Skeletal muscle satellite cell (primary cell): ENCODE measurements around the gene CNTN4.

ENCODE experiments used
- H3K27me3 ChIP-seq: 2 replicates; pipeline ENCODE4 v1.7.0; 2013; ENCODE audit warnings: low read length; ENCODE audit not compliant: control insufficient read depth, insufficient read depth
- H3K36me3 ChIP-seq: 2 replicates; pipeline ENCODE4 v1.7.0; 2013; ENCODE audit warnings: mild to moderate bottlenecking, control low read depth, low read length; ENCODE audit not compliant: insufficient read depth
- H3K4me1 ChIP-seq: 2 replicates; pipeline ENCODE4 v1.7.0; 2013; ENCODE audit warnings: low read length; ENCODE audit not compliant: control insufficient read depth, insufficient read depth
- H3K4me2 ChIP-seq: 2 replicates; pipeline ENCODE4 v1.7.0; 2013; ENCODE audit warnings: mild to moderate bottlenecking, low read length
- H3K4me3 ChIP-seq: 2 replicates; pipeline ENCODE4 v1.7.0; 2013; ENCODE audit warnings: low read length
- H3K9ac ChIP-seq: 2 replicates; pipeline ENCODE4 v1.7.0; 2013; ENCODE audit warnings: mild to moderate bottlenecking, low read depth, low read length, moderate library complexity
- H3K9me3 ChIP-seq: replicated peaks from 2 replicates; pipeline ENCODE4 v1.7.0; 2013; ENCODE audit warnings: mild to moderate bottlenecking, control low read depth, low read length

Gene CNTN4

GRCh38 chr3:2657971-2658370 lies 559.3 kb downstream of the CNTN4 start:
- no peaks in the 10 kb centered on the region for H3K27me3 ChIP-seq
- no peaks in the 10 kb centered on the region for H3K9me3 ChIP-seq
- no peaks in the 10 kb centered on the region for H3K36me3 ChIP-seq
- H3K4me3 ChIP-seq: no peak overlapping the region
- no peak overlapping the region for H3K9ac ChIP-seq
- no peaks in the 10 kb centered on the region for H3K4me1 ChIP-seq
- H3K4me2 ChIP-seq: no peak overlapping the region

GRCh38 chr3:2659896-2660295 lies 561.2 kb downstream of the CNTN4 start:
- Histone ChIP-seq H3K4me1 (no peaks in the 10 kb centered on the region), H3K36me3 (no peaks in the 10 kb centered on the region), H3K27me3 (no peaks in the 10 kb centered on the region), H3K4me3 (no peak overlapping the region), H3K9ac (no peak overlapping the region), H3K9me3 (no peaks in the 10 kb centered on the region), H3K4me2 (no peak overlapping the region)

- no peaks in the 10 kb centered on the region for H3K27me3 ChIP-seq
- H3K36me3 ChIP-seq: no peaks in the 10 kb centered on the region
- no peaks in the 10 kb centered on the region for H3K4me1 ChIP-seq
- H3K9ac ChIP-seq: no peak overlapping the region
- no peaks in the 10 kb centered on the region for H3K9me3 ChIP-seq
- H3K4me2 ChIP-seq: no peak overlapping the region
- no peak overlapping the region for H3K4me3 ChIP-seq
Observed at GRCh38 chr3:2661078-2661477, 562.4 kb downstream of the CNTN4 start.

- Histone ChIP-seq H3K4me2 (no peak overlapping the region), H3K4me3 (no peak overlapping the region), H3K9me3 (peaks cover 3% of the 10 kb centered on the region), H3K27me3 (no peaks in the 10 kb centered on the region), H3K4me1 (no peaks in the 10 kb centered on the region), H3K9ac (no peak overlapping the region), H3K36me3 (no peaks in the 10 kb centered on the region)
Observed at GRCh38 chr3:2677501-2677900, 578.8 kb downstream of the CNTN4 start.

GRCh38 chr3:2680236-2680635 lies 581.6 kb downstream of the CNTN4 start:
- Histone ChIP-seq H3K4me1 (no peaks in the 10 kb centered on the region), H3K4me3 (no peak overlapping the region), H3K9ac (no peak overlapping the region), H3K36me3 (no peaks in the 10 kb centered on the region), H3K27me3 (no peaks in the 10 kb centered on the region), H3K9me3 (peaks cover 3% of the 10 kb centered on the region), H3K4me2 (no peak overlapping the region)

- Histone ChIP-seq H3K9ac (no peak overlapping the region), H3K4me2 (no peak overlapping the region), H3K4me1 (no peaks in the 10 kb centered on the region), H3K4me3 (no peak overlapping the region), H3K27me3 (no peaks in the 10 kb centered on the region), H3K9me3 (peaks cover 6% of the 10 kb centered on the region), H3K36me3 (no peaks in the 10 kb centered on the region)
Observed at GRCh38 chr3:2684046-2684445, 585.4 kb downstream of the CNTN4 start.

- Histone ChIP-seq H3K27me3 (no peaks in the 10 kb centered on the region), H3K4me2 (no peak overlapping the region), H3K9ac (no peak overlapping the region), H3K4me3 (no peak overlapping the region), H3K9me3 (peaks cover 10% of the 10 kb centered on the region), H3K36me3 (no peaks in the 10 kb centered on the region), H3K4me1 (no peaks in the 10 kb centered on the region)
Observed at GRCh38 chr3:2686816-2687502, 588.3 kb downstream of the CNTN4 start.

- H3K4me1 ChIP-seq: no peaks in the 10 kb centered on the region
- no peaks in the 10 kb centered on the region for H3K36me3 ChIP-seq
- no peak overlapping the region for H3K4me2 ChIP-seq
- no peaks in the 10 kb centered on the region for H3K27me3 ChIP-seq
- H3K9ac ChIP-seq: no peak overlapping the region
- H3K9me3 ChIP-seq: peaks cover 20% of the 10 kb centered on the region
- no peak overlapping the region for H3K4me3 ChIP-seq
Observed at GRCh38 chr3:2697589-2697988, 598.9 kb downstream of the CNTN4 start.

- H3K4me2 ChIP-seq: no peak overlapping the region
- H3K4me3 ChIP-seq: no peak overlapping the region
- H3K9me3 ChIP-seq: peaks cover 9% of the 10 kb centered on the region
- H3K4me1 ChIP-seq: no peaks in the 10 kb centered on the region
- H3K27me3 ChIP-seq: no peaks in the 10 kb centered on the region
- no peaks in the 10 kb centered on the region for H3K36me3 ChIP-seq
- H3K9ac ChIP-seq: no peak overlapping the region
Observed at GRCh38 chr3:2701471-2701870, 602.8 kb downstream of the CNTN4 start.

GRCh38 chr3:2706144-2706835 lies 607.6 kb downstream of the CNTN4 start:
- Histone ChIP-seq H3K9ac (no peak overlapping the region), H3K9me3 (no peaks in the 10 kb centered on the region), H3K4me2 (no peak overlapping the region), H3K4me1 (no peaks in the 10 kb centered on the region), H3K4me3 (no peak overlapping the region), H3K36me3 (no peaks in the 10 kb centered on the region), H3K27me3 (no peaks in the 10 kb centered on the region)

- no peak overlapping the region for H3K9ac ChIP-seq
- H3K4me2 ChIP-seq: no peak overlapping the region
- no peaks in the 10 kb centered on the region for H3K36me3 ChIP-seq
- no peak overlapping the region for H3K4me3 ChIP-seq
- H3K27me3 ChIP-seq: no peaks in the 10 kb centered on the region
- no peaks in the 10 kb centered on the region for H3K4me1 ChIP-seq
- no peaks in the 10 kb centered on the region for H3K9me3 ChIP-seq
Observed at GRCh38 chr3:2706836-2707210, 608.2 kb downstream of the CNTN4 start.

GRCh38 chr3:2711081-2711480 lies 612.4 kb downstream of the CNTN4 start:
- Histone ChIP-seq H3K9me3 (peaks cover 5% of the 10 kb centered on the region), H3K9ac (no peak overlapping the region), H3K4me2 (no peak overlapping the region), H3K4me3 (no peak overlapping the region), H3K36me3 (no peaks in the 10 kb centered on the region), H3K27me3 (no peaks in the 10 kb centered on the region), H3K4me1 (no peaks in the 10 kb centered on the region)
